ENCODE measurements around the gene ASB15. TPM values are rescaled to one million over a fixed set of nuclear protein-coding genes. Genes with fewer than 3 reads are reported as not detected.

The ASB15 gene
- total RNA-seq, 2 experiments from 2014 or later, result not detected

DNA sequence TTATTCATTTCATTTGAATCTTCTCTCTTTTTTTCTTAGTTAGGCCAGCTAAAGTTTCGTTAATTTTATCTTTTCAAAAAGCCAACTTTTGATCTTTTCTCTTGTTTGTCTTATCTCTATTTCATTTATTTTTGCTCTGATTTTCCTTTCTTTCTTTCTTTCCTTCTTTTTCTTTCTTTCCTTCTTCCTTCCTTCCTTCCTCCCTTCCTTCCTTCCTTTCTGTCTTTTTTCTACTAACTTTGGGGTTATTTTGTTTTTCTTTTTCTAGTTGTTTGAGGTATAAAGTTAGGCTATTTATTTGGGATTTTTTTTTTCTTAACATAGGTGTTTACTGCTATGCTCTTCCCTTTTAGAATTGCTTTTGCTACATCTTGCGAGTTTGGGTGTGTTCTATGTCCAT, 13.2 kb upstream of the ASB15 start:
- Mint-ChIP-seq H3K4me3 (no peak overlapping the region), H3K9me3 (no peaks in the 10 kb centered on the region), H3K36me3 (ENCODE audit: low read depth) (no peaks in the 10 kb centered on the region), H3K27ac (no peak overlapping the region), H3K27me3 (peaks cover 23% of the 10 kb centered on the region), H3K4me1 (ENCODE audit: low read depth) (no peaks in the 10 kb centered on the region)
- ChIA-PET POLR2A (no interaction called here), CTCF (no interaction called here)
- ATAC-seq (no peak), DNase-seq (no peak)
- TF ChIP-seq CTCF (IDR thresholded peaks at IDR 0.05), result no peak
- intact Hi-C loops (cut with micrococcal nuclease), result no loop called here

- DNase-seq, result no peak
- no peaks in the 10 kb centered on the region for H3K9me3 Mint-ChIP-seq
- H3K4me1 Mint-ChIP-seq (ENCODE audit: low read depth), result no peaks in the 10 kb centered on the region
- CTCF ChIA-PET, result interaction anchor here (0.6 to 0.8 kb wide), 2 partner anchors 9 to 223 kb away, joined by 3 read pairs; no protein-coding TSS in a partner anchor
- H3K27ac Mint-ChIP-seq, result no peak overlapping the region
- H3K27me3 Mint-ChIP-seq, result peaks cover 45% of the 10 kb centered on the region
- TF ChIP-seq CTCF (IDR thresholded peaks at IDR 0.05), result no peak
- intact Hi-C loops (cut with micrococcal nuclease), result no loop called here
- H3K4me3 Mint-ChIP-seq, result no peak overlapping the region
- ATAC-seq, result no peak
- no peaks in the 10 kb centered on the region for H3K36me3 Mint-ChIP-seq (ENCODE audit: low read depth)
- POLR2A ChIA-PET, result interaction anchor here (0.8 kb wide), 1 partner anchor 22 kb away, joined by 3 read pairs; no protein-coding TSS in a partner anchor
Measured at GRCh38 chr7:123594813-123595241, 6.8 kb upstream of the ASB15 start.

- DNase-seq (no peak), ATAC-seq (no peak)
- Mint-ChIP-seq H3K36me3 (ENCODE audit: low read depth) (no peaks in the 10 kb centered on the region), H3K4me3 (no peak overlapping the region), H3K27ac (no peak overlapping the region), H3K4me1 (ENCODE audit: low read depth) (no peaks in the 10 kb centered on the region), H3K27me3 (peaks cover 25% of the 10 kb centered on the region), H3K9me3 (no peaks in the 10 kb centered on the region)
- ChIA-PET CTCF (no interaction called here), POLR2A (no interaction called here)
- no peak for TF ChIP-seq CTCF (IDR thresholded peaks at IDR 0.05)
- intact Hi-C loops (cut with micrococcal nuclease), result no loop called here
Measured at GRCh38 chr7:123598657-123599056, 3.0 kb upstream of the ASB15 start.

DNA sequence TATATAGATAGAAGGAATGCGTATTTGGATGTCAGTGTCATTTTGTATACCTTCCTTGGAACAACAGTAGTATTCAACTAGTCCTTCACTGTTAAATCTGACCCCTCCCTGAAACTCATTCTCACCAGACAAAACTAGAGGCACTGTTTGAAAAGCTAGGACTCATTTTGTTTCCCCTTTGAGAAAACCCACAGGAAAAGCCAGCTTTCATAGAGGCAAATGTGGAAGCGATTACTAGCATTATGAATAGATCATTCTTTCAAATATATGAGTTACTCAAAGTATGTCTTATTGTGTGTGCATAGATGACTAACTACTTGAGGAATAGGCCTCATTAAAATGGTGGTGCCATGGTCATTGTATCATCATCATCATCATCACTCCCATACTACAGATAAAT, 1.9 kb upstream of the ASB15 start:
- ATAC-seq (no peak), DNase-seq (no peak)
- CTCF ChIA-PET, result no interaction called here
- H3K9me3 Mint-ChIP-seq, result no peaks in the 10 kb centered on the region
- intact Hi-C loops (cut with micrococcal nuclease), result no loop called here
- no peak overlapping the region for H3K27ac Mint-ChIP-seq
- H3K27me3 Mint-ChIP-seq, result peaks cover 18% of the 10 kb centered on the region
- no peak for TF ChIP-seq CTCF (IDR thresholded peaks at IDR 0.05)
- no peaks in the 10 kb centered on the region for H3K4me1 Mint-ChIP-seq (ENCODE audit: low read depth)
- POLR2A ChIA-PET, result no interaction called here
- H3K4me3 Mint-ChIP-seq, result no peak overlapping the region
- H3K36me3 Mint-ChIP-seq (ENCODE audit: low read depth), result no peaks in the 10 kb centered on the region

DNA sequence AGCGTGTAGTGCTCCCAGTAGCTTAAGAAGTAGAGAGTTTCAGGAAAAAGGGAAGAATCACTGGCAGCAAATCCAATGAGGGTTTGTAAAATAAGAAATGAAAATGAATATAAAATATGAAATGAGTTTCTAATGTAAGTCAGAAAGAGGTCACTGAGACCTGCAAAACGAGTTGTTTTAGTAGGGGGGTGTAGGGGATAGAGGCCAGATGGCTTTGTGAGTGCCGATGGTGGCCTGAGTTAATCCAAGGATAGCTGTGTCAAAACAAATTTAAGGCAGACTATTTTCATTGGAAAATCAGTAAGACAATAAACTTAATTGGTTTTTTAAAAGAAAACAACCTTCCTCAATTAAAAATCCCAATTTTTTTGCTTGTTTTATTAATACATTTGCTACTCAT, 745 bp upstream of the ASB15 start:
- no peaks in the 10 kb centered on the region for H3K4me1 Mint-ChIP-seq (ENCODE audit: low read depth)
- ChIA-PET POLR2A (no interaction called here), CTCF (no interaction called here)
- ATAC-seq, result no peak
- no peak overlapping the region for H3K4me3 Mint-ChIP-seq
- H3K9me3 Mint-ChIP-seq, result no peaks in the 10 kb centered on the region
- DNase-seq, result no peak
- TF ChIP-seq CTCF (IDR thresholded peaks at IDR 0.05), result no peak
- H3K36me3 Mint-ChIP-seq (ENCODE audit: low read depth), result no peaks in the 10 kb centered on the region
- intact Hi-C loops (cut with micrococcal nuclease), result no loop called here
- no peak overlapping the region for H3K27ac Mint-ChIP-seq
- H3K27me3 Mint-ChIP-seq, result peaks cover 10% of the 10 kb centered on the region

Data from activated CD8-positive, alpha-beta T cell treated with anti-CD3 and anti-CD28 coated beads for 36 hours (primary cell).